Mesenchymal stem cell (in vitro differentiated cells and primary cell): ENCODE results near the gene GMPPB.
A peak's percentile ranks its signal among the peaks of the same experiment; 100 is the strongest.
"Not testable (repeated sequence)": the region's sequence is repeated elsewhere in the genome, so short reads cannot be mapped to it uniquely, and the experiment has no call there.

Experiments used
- DNase-seq: peaks from one replicate; pipeline ENCODE4 v3.0.0-alpha.2; 2013
- H2AFZ ChIP-seq: one replicate; pipeline ENCODE4 v1.6.1; 2013; ENCODE audit warnings: low read depth, mild to moderate bottlenecking, control low read depth, inconsistent platforms, low read length, moderate library complexity
- H2AK5ac ChIP-seq: 2 replicates; pipeline ENCODE4 v1.6.1; 2013; ENCODE audit warnings: low read length, moderate library complexity, mild to moderate bottlenecking, inconsistent platforms; ENCODE audit not compliant: severe bottlenecking
- H2BK120ac ChIP-seq: one replicate; pipeline ENCODE4 v1.6.1; 2013; ENCODE audit warnings: low read depth, mild to moderate bottlenecking, inconsistent platforms, low read length, moderate library complexity
- H2BK12ac ChIP-seq, 2 experiments: one replicate each; pipeline ENCODE4 v1.6.1; 2013; ENCODE audit warnings: inconsistent platforms in 2 of 2, low read length in 2 of 2, mild to moderate bottlenecking in 2 of 2, moderate library complexity in 2 of 2, control low read depth in 1 of 2
- H2BK15ac ChIP-seq: one replicate; pipeline ENCODE4 v1.6.1; 2013; ENCODE audit warnings: mild to moderate bottlenecking, low read depth, inconsistent platforms; ENCODE audit not compliant: poor library complexity, severe bottlenecking
- H2BK5ac ChIP-seq: 2 replicates; pipeline ENCODE4 v1.6.1; 2013; ENCODE audit warnings: low read depth, mild to moderate bottlenecking, low read length, control low read depth, inconsistent platforms; ENCODE audit not compliant: poor library complexity, severe bottlenecking
- H3K14ac ChIP-seq, 2 experiments: one replicate each; pipeline ENCODE4 v1.6.1; 2013; ENCODE audit warnings: inconsistent platforms in 2 of 2, low read length in 2 of 2, control low read depth in 1 of 2, mild to moderate bottlenecking in 1 of 2, moderate library complexity in 1 of 2
- H3K18ac ChIP-seq, 2 experiments: one replicate each; pipeline ENCODE4 v1.6.1; 2013; ENCODE audit warnings: inconsistent platforms in 2 of 2, low read length in 2 of 2, control low read depth in 1 of 2, low read depth in 1 of 2, mild to moderate bottlenecking in 1 of 2
- H3K23ac ChIP-seq, 2 experiments: one replicate each; pipeline ENCODE4 v1.6.1; 2013; ENCODE audit warnings: inconsistent platforms in 2 of 2, low read length in 2 of 2, mild to moderate bottlenecking in 2 of 2, moderate library complexity in 2 of 2, control low read depth in 1 of 2
- H3K27ac ChIP-seq: 2 replicates; pipeline ENCODE4 v1.5.1; 2013; ENCODE audit warnings: mild to moderate bottlenecking, moderate library complexity, low read length, control low read depth, inconsistent platforms; ENCODE audit not compliant: poor library complexity, severe bottlenecking
- H3K27me3 ChIP-seq, 2 experiments: 2 replicates each; pipeline versions ENCODE4 v1.6.1 to v1.7.0; 2013; ENCODE audit warnings: low read length in 2 of 2, mild to moderate bottlenecking in 2 of 2, moderate library complexity in 2 of 2, control low read depth in 1 of 2, inconsistent platforms in 1 of 2; ENCODE audit not compliant: control insufficient read depth in 1 of 2, insufficient read depth in 1 of 2
- H3K36me3 ChIP-seq, 2 experiments: 2 replicates each; pipeline versions ENCODE4 v1.6.1 to v1.7.0; 2013; ENCODE audit warnings: low read length in 2 of 2, control low read depth in 1 of 2, inconsistent platforms in 1 of 2, low read depth in 1 of 2, mild to moderate bottlenecking in 1 of 2; ENCODE audit not compliant: insufficient read depth in 2 of 2, control insufficient read depth in 1 of 2
- H3K4ac ChIP-seq, 2 experiments: one replicate each; pipeline ENCODE4 v1.6.1; 2013; ENCODE audit warnings: inconsistent platforms in 2 of 2, low read length in 2 of 2, mild to moderate bottlenecking in 2 of 2, moderate library complexity in 2 of 2, control low read depth in 1 of 2, low read depth in 1 of 2
- H3K4me1 ChIP-seq: 2 replicates; pipeline ENCODE4 v1.6.1; 2013; ENCODE audit warnings: low read depth, low read length, control low read depth; ENCODE audit not compliant: control insufficient read depth, insufficient read depth
- H3K4me2 ChIP-seq: 2 replicates; pipeline ENCODE4 v1.6.1; 2013; ENCODE audit warnings: low read length, mild to moderate bottlenecking, inconsistent platforms; ENCODE audit not compliant: poor library complexity, severe bottlenecking
- H3K4me3 ChIP-seq, 2 experiments: 2 replicates each; pipeline versions ENCODE4 v1.5.1 to v1.7.0; 2013; ENCODE audit warnings: low read length in 2 of 2, mild to moderate bottlenecking in 2 of 2, control low read depth in 1 of 2, low read depth in 1 of 2; ENCODE audit not compliant: insufficient read depth in 1 of 2
- H3K79me1 ChIP-seq: replicated peaks from 2 replicates; pipeline ENCODE4 v1.6.1; 2013; ENCODE audit warnings: mild to moderate bottlenecking, control low read depth, low read length, inconsistent platforms; ENCODE audit not compliant: poor library complexity, severe bottlenecking
- H3K9ac ChIP-seq: 2 replicates; pipeline ENCODE4 v1.7.0; 2013; ENCODE audit warnings: mild to moderate bottlenecking, low read length, moderate library complexity
- H3K9me3 ChIP-seq: 2 replicates; pipeline ENCODE4 v1.7.0; 2013; ENCODE audit warnings: mild to moderate bottlenecking, low read length; ENCODE audit not compliant: control insufficient read depth
- H4K8ac ChIP-seq: one replicate; pipeline ENCODE4 v1.6.1; 2013; ENCODE audit warnings: inconsistent platforms, mild to moderate bottlenecking, low read length, moderate library complexity
- H4K91ac ChIP-seq: one replicate; pipeline ENCODE4 v1.6.1; 2013; ENCODE audit warnings: mild to moderate bottlenecking, low read length, inconsistent platforms
- WGBS: methylation state at CpG from one replicate; pipeline ENCODE4 v1.1.7; 2013; ENCODE audit warnings: mixed read lengths; 5-methylcytosine and 5-hydroxymethylcytosine counted together

Gene GMPPB

GRCh38 chr3:49684453-49684852, 39.3 kb downstream of the GMPPB start:
- H3K18ac ChIP-seq, H2BK120ac ChIP-seq, H2BK15ac ChIP-seq, DNase-seq, H2AK5ac ChIP-seq, H4K8ac ChIP-seq, H3K4ac ChIP-seq, H2BK5ac ChIP-seq, H3K27ac ChIP-seq, H3K14ac ChIP-seq, H3K27me3 ChIP-seq, H4K91ac ChIP-seq, H3K4me3 ChIP-seq, H2AFZ ChIP-seq, H3K9ac ChIP-seq, H2BK12ac ChIP-seq, H3K23ac ChIP-seq, H3K9me3 ChIP-seq, H3K4me2 ChIP-seq, H3K79me1 ChIP-seq: not testable (repeated sequence)
- Histone ChIP-seq H3K36me3 (peaks cover 50 to 54% of the 10 kb centered on the region in 2 experiments), H3K4me1 (peaks cover 31% of the 10 kb centered on the region)
- WGBS = 100% methylated on average over 2 of the region's 2 CpGs

- H3K23ac ChIP-seq = no peak overlapping the region
- WGBS = 100% methylated on average over 3 of the region's 6 CpGs
- no peak overlapping the region for H3K9ac ChIP-seq
- H3K36me3 ChIP-seq = peaks cover 63 to 67% of the 10 kb centered on the region in 2 experiments
- H2BK15ac ChIP-seq = no peak overlapping the region
- H2BK12ac ChIP-seq = no peak overlapping the region
- H2AK5ac ChIP-seq = no peak overlapping the region
- no peaks in the 10 kb centered on the region for H3K9me3 ChIP-seq
- no peak overlapping the region for H2AFZ ChIP-seq
- H3K27ac ChIP-seq = peak overlapping the region; percentile 91
- no peak overlapping the region for H2BK120ac ChIP-seq
- no peak overlapping the region for H3K4ac ChIP-seq
- H3K4me1 ChIP-seq = peaks cover 28% of the 10 kb centered on the region
- no peak overlapping the region for H3K14ac ChIP-seq
- DNase-seq = no peak
- no peak overlapping the region for H3K4me3 ChIP-seq
- H3K4me2 ChIP-seq = no peak overlapping the region
- H3K27me3 ChIP-seq = no peaks in the 10 kb centered on the region
- no peak overlapping the region for H3K18ac ChIP-seq
- no peak overlapping the region for H4K91ac ChIP-seq
- peaks cover 19% of the 10 kb centered on the region for H3K79me1 ChIP-seq
- no peak overlapping the region for H4K8ac ChIP-seq
- H2BK5ac ChIP-seq = no peak overlapping the region
Measured at GRCh38 chr3:49683162-49683561, 40.6 kb downstream of the GMPPB start.

GRCh38 chr3:49681543-49681942, 42.2 kb downstream of the GMPPB start:
- no peak for DNase-seq
- H2BK120ac ChIP-seq = no peak overlapping the region
- WGBS = 99% methylated on average over 4 of the region's 4 CpGs

GRCh38 chr3:49681232-49681522, 42.6 kb downstream of the GMPPB start:
- no peak overlapping the region for H4K8ac ChIP-seq
- 100% methylated on average over 1 of the region's 2 CpGs for WGBS

More at GRCh38 chr3:49681543-49681942, 42.2 kb downstream of the GMPPB start:
- H3K23ac ChIP-seq = no peak overlapping the region
- H3K4me2 ChIP-seq = no peak overlapping the region
- no peaks in the 10 kb centered on the region for H3K27me3 ChIP-seq
- peaks cover 79 to 83% of the 10 kb centered on the region in 2 experiments for H3K36me3 ChIP-seq
- H3K14ac ChIP-seq = no peak overlapping the region
- no peaks in the 10 kb centered on the region for H3K9me3 ChIP-seq
- H3K79me1 ChIP-seq = peaks cover 33% of the 10 kb centered on the region
- H2AFZ ChIP-seq = no peak overlapping the region
- H2BK12ac ChIP-seq = no peak overlapping the region
- no peak overlapping the region for H3K18ac ChIP-seq
- H3K4me1 ChIP-seq = peaks cover 24% of the 10 kb centered on the region
- H4K91ac ChIP-seq = no peak overlapping the region
- no peak overlapping the region for H4K8ac ChIP-seq
- H3K4me3 ChIP-seq = no peak overlapping the region
- no peak overlapping the region for H2AK5ac ChIP-seq
- H3K27ac ChIP-seq = no peak overlapping the region
- H3K4ac ChIP-seq = no peak overlapping the region
- no peak overlapping the region for H3K9ac ChIP-seq
- H2BK15ac ChIP-seq = no peak overlapping the region
- no peak overlapping the region for H2BK5ac ChIP-seq

More at GRCh38 chr3:49681232-49681522, 42.6 kb downstream of the GMPPB start:
- Histone ChIP-seq H2AK5ac (no peak overlapping the region), H3K4me2 (no peak overlapping the region), H3K36me3 (peaks cover 83 to 87% of the 10 kb centered on the region in 2 experiments), H2BK5ac (no peak overlapping the region), H3K4me3 (no peak overlapping the region), H2BK120ac (no peak overlapping the region), H3K4me1 (peaks cover 25% of the 10 kb centered on the region), H3K14ac (no peak overlapping the region), H2BK12ac (no peak overlapping the region), H3K27me3 (no peaks in the 10 kb centered on the region), H3K18ac (no peak overlapping the region), H3K9me3 (no peaks in the 10 kb centered on the region), H3K23ac (no peak overlapping the region), H2AFZ (no peak overlapping the region), H2BK15ac (no peak overlapping the region), H3K4ac (no peak overlapping the region), H3K27ac (no peak overlapping the region), H3K9ac (no peak overlapping the region), H4K91ac (no peak overlapping the region), H3K79me1 (peaks cover 37% of the 10 kb centered on the region)
- no peak for DNase-seq
